ENCODE data around the gene MUC5AC. TPM values are rescaled to one million over a fixed set of nuclear protein-coding genes. Genes with fewer than 3 reads are reported as not detected.

Gene MUC5AC
- total RNA-seq, 1 experiment from 2014 or later, result under 0.01 TPM

DNA sequence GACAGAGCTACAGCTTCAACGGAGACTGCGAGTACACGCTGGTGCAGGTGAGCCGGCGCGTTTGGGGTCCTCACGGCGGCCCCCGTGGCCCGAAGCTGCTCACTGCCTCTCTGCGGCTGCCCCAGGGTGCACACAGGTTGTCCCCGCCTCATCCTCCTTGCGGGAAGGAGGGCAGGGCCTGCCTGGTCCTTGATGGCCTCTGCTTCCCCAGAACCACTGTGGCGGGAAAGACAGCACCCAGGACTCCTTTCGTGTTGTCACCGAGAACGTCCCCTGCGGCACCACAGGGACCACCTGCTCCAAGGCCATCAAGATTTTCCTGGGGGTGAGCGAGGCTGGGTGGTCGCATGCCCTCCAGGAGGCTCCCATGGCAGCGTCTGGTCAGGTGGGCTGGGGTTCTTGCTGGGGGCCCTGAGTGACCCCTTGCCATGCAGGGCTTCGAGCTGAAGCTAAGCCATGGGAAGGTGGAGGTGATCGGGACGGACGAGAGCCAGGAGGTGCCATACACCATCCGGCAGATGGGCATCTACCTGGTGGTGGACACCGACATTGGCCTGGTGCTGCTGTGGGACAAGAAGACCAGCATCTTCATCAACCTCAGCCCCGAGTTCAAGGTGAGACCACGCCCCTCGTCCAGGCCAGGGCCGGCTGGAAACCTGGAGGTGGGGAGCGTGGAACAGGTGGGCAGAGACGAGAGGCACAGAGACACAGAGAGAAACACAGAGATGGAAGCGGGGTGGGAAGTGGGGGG is 19.4 kb downstream of the MUC5AC start:
- no peaks in the 10 kb centered on the region for H3K9me3 ChIP-seq (ENCODE audit: control insufficient read depth in 1 of 2, insufficient read depth in 1 of 2, low read depth in 1 of 2, low read length in 2 of 2)
- no peak for TF ChIP-seq POLR2AphosphoS5 (IDR thresholded peaks at IDR 0.05; ENCODE audit: low read depth, low read length)
- TF ChIP-seq CEBPB (IDR thresholded peaks at IDR 0.05; ENCODE audit: low read depth), result no peak
- TF ChIP-seq EGR1 (IDR thresholded peaks at IDR 0.05; ENCODE audit: low read depth), result no peak
- TF ChIP-seq POLR2A (IDR thresholded peaks at IDR 0.05; ENCODE audit: borderline replicate concordance, extremely low read depth, insufficient read depth, insufficient read length), result no peak
- TF ChIP-seq, protein P1, sequence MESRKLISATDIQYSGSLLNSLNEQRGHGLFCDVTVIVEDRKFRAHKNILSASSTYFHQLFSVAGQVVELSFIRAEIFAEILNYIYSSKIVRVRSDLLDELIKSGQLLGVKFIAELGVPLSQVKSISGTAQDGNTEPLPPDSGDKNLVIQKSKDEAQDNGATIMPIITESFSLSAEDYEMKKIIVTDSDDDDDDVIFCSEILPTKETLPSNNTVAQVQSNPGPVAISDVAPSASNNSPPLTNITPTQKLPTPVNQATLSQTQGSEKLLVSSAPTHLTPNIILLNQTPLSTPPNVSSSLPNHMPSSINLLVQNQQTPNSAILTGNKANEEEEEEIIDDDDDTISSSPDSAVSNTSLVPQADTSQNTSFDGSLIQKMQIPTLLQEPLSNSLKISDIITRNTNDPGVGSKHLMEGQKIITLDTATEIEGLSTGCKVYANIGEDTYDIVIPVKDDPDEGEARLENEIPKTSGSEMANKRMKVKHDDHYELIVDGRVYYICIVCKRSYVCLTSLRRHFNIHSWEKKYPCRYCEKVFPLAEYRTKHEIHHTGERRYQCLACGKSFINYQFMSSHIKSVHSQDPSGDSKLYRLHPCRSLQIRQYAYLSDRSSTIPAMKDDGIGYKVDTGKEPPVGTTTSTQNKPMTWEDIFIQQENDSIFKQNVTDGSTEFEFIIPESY (IDR thresholded peaks at IDR 0.05; ENCODE audit: extremely low read depth, insufficient replicate concordance, low read length), result no peak
- TF ChIP-seq ELF1 (IDR thresholded peaks at IDR 0.05; ENCODE audit: borderline replicate concordance, low read depth), result no peak
- no peak for TF ChIP-seq ZFX (IDR thresholded peaks at IDR 0.05)
- no peak for TF ChIP-seq SIN3A (IDR thresholded peaks at IDR 0.05; ENCODE audit: low read depth)
- TF ChIP-seq YY1 (IDR thresholded peaks at IDR 0.05; ENCODE audit: extremely low read depth, insufficient replicate concordance, low read depth, low read length), result no peak
- TF ChIP-seq CBX3 (IDR thresholded peaks at IDR 0.05; ENCODE audit: low read depth), result no peak
- no peak for TF ChIP-seq RAD21 (IDR thresholded peaks at IDR 0.05; ENCODE audit: low read depth)
- TF ChIP-seq, protein P2, sequence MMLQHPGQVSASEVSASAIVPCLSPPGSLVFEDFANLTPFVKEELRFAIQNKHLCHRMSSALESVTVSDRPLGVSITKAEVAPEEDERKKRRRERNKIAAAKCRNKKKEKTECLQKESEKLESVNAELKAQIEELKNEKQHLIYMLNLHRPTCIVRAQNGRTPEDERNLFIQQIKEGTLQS (IDR thresholded peaks at IDR 0.05), result no peak
- TF ChIP-seq FOSL1 (IDR thresholded peaks at IDR 0.05; ENCODE audit: low read depth), result no peak
- H3K9me2 ChIP-seq (ENCODE audit: insufficient read depth), result no peaks in the 10 kb centered on the region
- H3K79me2 ChIP-seq (ENCODE audit: insufficient read depth, low read length), result no peaks in the 10 kb centered on the region
- no TSS peak for BruUV-seq (replicated peaks)
- H3K4me2 ChIP-seq (ENCODE audit: low read length), result no peak overlapping the region
- no peaks in the 10 kb centered on the region for H3K36me3 ChIP-seq (ENCODE audit: control insufficient read depth in 1 of 2, insufficient read depth in 2 of 2, low read length in 2 of 2)
- H3K27ac ChIP-seq (ENCODE audit: low read depth, low read length), result no peak overlapping the region
- H4K20me1 ChIP-seq (ENCODE audit: insufficient read depth), result no peaks in the 10 kb centered on the region
- DNase-seq (ENCODE audit: low read depth, low spot score) (no peak), ATAC-seq (no peak)
- H3K27me3 ChIP-seq (ENCODE audit: insufficient read depth, low read length), result no peaks in the 10 kb centered on the region
- no peak overlapping the region for H2AFZ ChIP-seq (ENCODE audit: low read depth, low read length, poor library complexity, severe bottlenecking)
- CTCF ChIA-PET, result no interaction called here
- intact Hi-C loops (cut with micrococcal nuclease), result no loop called here
- RAD21 ChIA-PET (ENCODE audit: low non-redundant PET in 1 of 2, low total read pairs in 2 of 2, uncharacterized antibody in 2 of 2, unreplicated experiment in 2 of 2), result no interaction called here
- H3K4me1 ChIP-seq (ENCODE audit: control insufficient read depth in 1 of 2, insufficient read depth in 2 of 2, low read length in 2 of 2), result no peaks in the 10 kb centered on the region
- no peak overlapping the region for H3K9ac ChIP-seq (ENCODE audit: low read length)
- POLR2A ChIA-PET, result no interaction called here
- H3K4me3 ChIP-seq (replicated peaks in 1 of 2; ENCODE audit: low read depth in 1 of 2, low read length in 2 of 2), result no peak overlapping the region
